GM03348 (cell line): ENCODE data around the gene ART4.
A peak's percentile ranks its signal among the peaks of the same experiment; 100 is the strongest.

Source experiments
- DNase-seq: peaks from one replicate; pipeline ENCODE4 v3.0.0; 2012; ENCODE audit warnings: low spot score

ART4 gene

DNA sequence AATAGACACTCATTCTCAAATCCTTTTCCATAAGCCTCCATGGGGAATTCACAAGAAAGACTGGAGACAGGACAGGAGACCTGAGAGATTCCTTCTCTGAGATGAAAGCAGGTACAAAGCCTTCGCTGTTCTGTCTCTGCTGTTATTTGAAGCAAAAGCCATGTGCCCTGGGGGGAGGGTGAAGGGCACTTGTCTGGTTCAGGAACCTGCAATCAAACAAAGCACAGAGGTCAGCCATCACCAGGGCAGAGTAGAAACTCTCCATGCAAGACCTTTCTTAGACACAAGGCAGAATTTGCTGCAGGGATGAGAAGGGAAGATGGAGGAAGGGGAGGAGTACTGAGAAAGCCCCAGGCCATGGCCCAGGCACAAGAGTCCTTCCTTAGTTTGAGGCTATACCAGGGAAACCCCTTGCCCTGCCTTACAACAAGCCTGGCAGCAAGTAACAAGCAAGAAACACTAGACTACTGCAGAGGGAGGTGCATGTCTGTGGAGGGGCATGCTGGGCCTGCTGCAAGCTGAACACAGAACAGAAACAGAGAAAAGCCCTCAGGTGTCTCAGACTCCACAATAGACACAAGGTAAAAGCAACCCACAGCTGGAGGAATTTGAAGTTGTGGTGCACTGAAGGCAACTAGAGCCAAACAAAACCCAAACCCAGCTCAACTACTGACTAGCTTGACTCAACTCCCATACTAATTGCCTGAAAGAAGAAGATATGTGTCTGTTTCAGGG lies 7.8 kb upstream of the ART4 start:
- no peak for DNase-seq

GRCh38 chr12:14849661-14850060 lies 6.3 kb upstream of the ART4 start:
- peak; percentile 13 for DNase-seq

GRCh38 chr12:14846876-14847580 lies 3.7 kb upstream of the ART4 start:
- DNase-seq, result no peak

GRCh38 chr12:14846042-14846587 lies 2.8 kb upstream of the ART4 start:
- DNase-seq, result no peak

GRCh38 chr12:14845350-14845750 lies 2.0 kb upstream of the ART4 start:
- peak; percentile 72 for DNase-seq

- no peak for DNase-seq
Measured at GRCh38 chr12:14844401-14844800, 1.1 kb upstream of the ART4 start.

- DNase-seq, result no peak
Measured at GRCh38 chr12:14842315-14842714, 1.0 kb downstream of the ART4 start.

- DNase-seq, result peak; percentile 61
Measured at GRCh38 chr12:14841761-14842160, 1.6 kb downstream of the ART4 start.

DNA sequence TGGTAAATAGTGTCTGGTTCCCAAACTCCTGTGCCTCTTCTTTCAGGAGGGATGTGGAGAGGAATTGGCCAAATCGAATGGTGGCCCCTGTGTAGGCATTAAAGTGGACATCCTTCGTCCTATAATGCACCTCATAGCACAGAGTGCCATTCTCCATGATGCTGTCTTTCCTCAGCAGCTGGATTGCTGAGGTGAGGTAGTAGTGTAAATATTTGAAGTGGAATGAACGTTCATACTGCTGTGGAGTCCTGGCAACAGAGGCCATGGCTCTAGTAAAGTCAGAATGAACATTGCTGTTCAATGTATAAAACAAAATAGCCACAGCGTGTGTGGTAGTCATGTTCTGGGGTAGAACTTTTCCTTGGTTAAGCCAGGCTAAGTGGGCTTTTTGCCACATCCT lies 2.7 kb downstream of the ART4 start:
- DNase-seq, result no peak

- DNase-seq, result no peak
Measured at GRCh38 chr12:14839262-14839661, 4.1 kb downstream of the ART4 start.

GRCh38 chr12:14836336-14837210 lies 6.8 kb downstream of the ART4 start:
- DNase-seq, result peak; percentile 64

DNA sequence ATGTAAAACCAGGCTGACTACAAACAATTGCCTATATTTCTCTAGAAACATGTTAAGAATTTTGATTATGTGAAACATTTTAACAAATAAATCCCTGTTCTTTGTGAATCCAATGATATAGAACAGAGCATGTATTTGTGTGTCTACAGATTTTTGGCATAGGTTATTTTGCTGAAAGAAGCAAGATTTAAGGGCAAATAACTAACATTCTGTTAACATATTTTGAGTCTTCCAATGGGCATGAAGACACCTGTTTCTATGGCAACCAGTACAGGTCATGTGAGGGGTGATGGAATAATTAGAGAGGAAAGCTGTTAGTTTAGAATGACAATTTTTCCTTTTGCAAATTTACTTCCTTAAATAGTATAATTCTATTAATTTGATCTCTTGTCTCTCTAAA lies 8.8 kb downstream of the ART4 start:
- DNase-seq, result no peak

DNA sequence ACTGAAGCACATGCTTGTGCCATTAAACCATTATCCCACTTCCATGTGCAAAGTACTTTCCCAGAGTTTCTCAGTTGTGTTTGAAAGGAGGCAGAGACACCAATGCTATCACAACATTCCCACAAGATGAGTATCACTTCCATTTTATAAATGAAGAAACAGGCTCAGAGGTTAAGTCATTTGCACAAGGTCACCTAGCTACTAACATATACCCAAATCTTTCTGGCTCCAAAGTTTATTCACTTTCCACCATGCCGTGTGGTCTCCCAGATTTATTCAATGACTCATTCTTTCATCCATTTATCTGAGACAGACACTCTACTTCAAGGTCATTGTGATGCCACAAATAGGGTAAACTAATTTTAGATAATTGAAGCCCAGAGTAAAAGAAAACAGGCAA lies 9.4 kb downstream of the ART4 start:
- no peak for DNase-seq

- DNase-seq, result no peak
Measured at GRCh38 chr12:14833336-14833735, 10.0 kb downstream of the ART4 start.

- DNase-seq, result peak; percentile 29
Measured at GRCh38 chr12:14828892-14829291, 14.4 kb downstream of the ART4 start.

DNA sequence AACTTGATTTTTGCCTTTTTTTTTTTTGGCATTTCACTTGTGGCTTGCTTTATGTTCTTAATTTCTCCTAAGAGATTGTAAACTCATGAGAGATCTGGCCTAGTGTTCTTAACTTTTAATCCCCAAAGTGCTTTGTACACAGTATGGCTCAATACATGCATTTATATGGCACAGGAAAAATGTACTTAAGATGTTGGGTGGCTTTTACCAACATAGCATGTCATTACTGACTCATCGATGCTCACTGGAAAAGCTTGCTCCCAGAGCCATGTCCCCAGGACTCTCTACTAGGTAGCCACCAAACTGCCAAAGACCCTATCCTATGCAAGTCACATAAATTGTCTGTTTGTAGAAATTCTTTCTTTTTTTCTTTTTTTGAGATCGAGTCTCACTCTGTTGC lies 16.3 kb downstream of the ART4 start:
- DNase-seq, result no peak

DNA sequence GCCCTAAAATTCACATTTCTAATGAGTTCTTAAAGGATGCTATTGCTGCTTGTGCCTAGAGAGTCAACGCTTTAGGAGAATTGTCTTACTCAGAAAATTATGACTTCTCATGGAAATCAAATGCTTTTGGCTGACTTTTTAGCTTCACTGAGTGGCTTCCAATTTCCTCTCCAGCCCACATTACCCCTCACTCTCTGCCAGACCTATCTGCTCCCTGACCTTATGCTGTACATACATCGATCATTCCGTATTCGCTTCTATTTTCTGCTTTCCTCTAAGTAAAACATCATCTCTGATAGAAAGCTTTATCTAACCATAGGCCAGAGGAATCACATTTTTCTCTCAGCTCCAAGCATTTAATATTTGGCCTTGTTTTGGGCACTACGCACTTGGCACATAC lies 16.8 kb downstream of the ART4 start:
- DNase-seq, result no peak

DNA sequence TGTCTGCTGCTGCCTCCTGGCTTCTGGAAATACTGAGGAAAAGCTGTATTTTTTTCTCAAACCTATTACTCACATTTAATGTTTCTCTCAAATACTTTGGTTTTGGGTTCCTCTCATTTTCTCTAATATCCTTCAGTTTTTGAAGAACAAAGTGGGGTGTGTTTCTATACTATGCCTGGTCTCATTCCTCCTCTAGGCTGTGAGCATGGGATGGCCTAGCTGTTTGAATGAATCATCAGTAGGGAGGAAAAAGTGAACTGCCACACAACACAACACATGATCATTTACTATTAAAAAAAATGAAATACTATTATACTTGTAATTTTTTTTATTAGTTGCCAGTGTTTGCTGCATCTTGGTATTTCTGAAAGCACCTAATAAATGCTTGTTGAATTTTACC lies 18.1 kb downstream of the ART4 start:
- no peak for DNase-seq

- DNase-seq, result no peak
Measured at GRCh38 chr12:14824012-14824634, 19.2 kb downstream of the ART4 start.

GRCh38 chr12:14814014-14814413 lies 29.3 kb downstream of the ART4 start, which contains the start of gene SMCO3:
SMCO3 (minus strand) TSS chr12:14814182; CDS start chr12:14806680, 7,502 bp downstream.
- DNase-seq, result no peak

DNA sequence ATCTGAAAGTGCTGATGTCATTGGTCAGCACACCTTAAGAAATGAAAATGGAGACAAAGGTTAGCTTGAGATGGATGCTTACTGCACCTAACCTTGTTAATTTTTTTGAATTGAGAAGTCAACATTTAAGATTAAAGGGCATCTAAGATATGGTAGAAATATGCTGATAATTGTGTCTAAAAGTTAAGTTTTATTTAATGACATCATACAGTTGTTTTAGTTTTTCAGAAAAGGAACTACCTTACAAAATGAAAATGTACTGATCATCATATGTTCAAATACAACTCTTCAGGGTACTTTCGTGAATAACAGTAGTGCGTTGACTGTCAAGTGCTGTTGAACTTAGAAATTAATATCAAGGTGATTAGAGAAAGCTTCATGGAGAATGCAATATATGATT lies 31.8 kb downstream of the ART4 start:
- no peak for DNase-seq

DNA sequence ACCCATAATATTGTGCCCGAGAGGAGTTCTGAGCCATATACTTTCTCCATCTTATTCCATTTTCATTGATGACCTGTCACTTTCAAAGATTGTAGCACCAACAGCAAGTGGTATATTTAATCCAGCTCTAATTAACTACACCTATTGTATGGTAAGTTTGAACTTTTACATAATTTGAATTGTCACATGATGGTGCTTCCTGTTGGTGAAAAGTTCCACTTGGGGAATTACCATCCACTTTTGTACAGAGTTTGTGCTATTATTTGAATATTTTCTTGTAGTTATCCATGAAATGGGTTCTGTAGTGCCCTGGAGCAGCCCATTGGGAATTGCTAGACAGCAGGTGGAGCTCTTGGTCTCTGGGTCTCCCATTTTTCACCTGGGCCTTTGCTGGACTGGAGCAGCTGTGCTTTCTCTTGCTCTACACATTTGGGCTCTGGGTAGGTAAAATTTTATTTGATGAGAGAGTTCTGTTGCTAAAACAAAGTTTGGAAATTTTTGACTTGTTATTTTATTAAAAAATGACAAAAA lies 32.3 kb downstream of the ART4 start:
- DNase-seq, result peak; percentile 31
